KMS-11 (cell line): ENCODE measurements around the gene INKA2.

ENCODE experiments used
- H2AFZ ChIP-seq: fragments of 200-600 bp; sonication (generic); 2 replicates; pipeline ENCODE4 v1.6.1; 2016; ENCODE audit warnings: antibody characterized with exemption, mixed run types, low read depth
- H3K27ac ChIP-seq: fragments of 200-600 bp; sonication (generic); 2 replicates; pipeline ENCODE4 v1.6.1; 2016; ENCODE audit warnings: mild to moderate bottlenecking, mixed run types
- H3K27me3 ChIP-seq: fragments of 200-600 bp; sonication (generic); 2 replicates; pipeline ENCODE4 v1.6.1; 2017; ENCODE audit warnings: mild to moderate bottlenecking, low read depth, mixed run types, moderate library complexity; ENCODE audit not compliant: insufficient read depth
- H3K36me3 ChIP-seq: fragments of 200-600 bp; sonication (generic); 2 replicates; pipeline ENCODE4 v1.6.1; 2017; ENCODE audit warnings: mild to moderate bottlenecking, mixed run types; ENCODE audit not compliant: insufficient read depth
- H3K4me1 ChIP-seq: fragments of 200-600 bp; sonication (generic); 2 replicates; pipeline ENCODE4 v1.6.1; 2016; ENCODE audit warnings: mild to moderate bottlenecking, low read depth, mixed run types; ENCODE audit not compliant: poor library complexity, severe bottlenecking
- H3K4me2 ChIP-seq: fragments of 200-600 bp; sonication (generic); 2 replicates; pipeline ENCODE4 v1.7.0; 2016; ENCODE audit warnings: mild to moderate bottlenecking, mixed run types
- H3K4me3 ChIP-seq: fragments of 200-600 bp; sonication (generic); IDR thresholded peaks from 2 replicates; pipeline ENCODE4 v1.6.1; 2017; ENCODE audit warnings: low read depth, low read length, mixed read lengths; ENCODE audit not compliant: insufficient read depth
- H3K79me2 ChIP-seq: fragments of 200-600 bp; sonication (generic); 2 replicates; pipeline ENCODE4 v1.6.1; 2016; ENCODE audit warnings: low read depth, mixed run types; ENCODE audit not compliant: insufficient read depth
- H3K9ac ChIP-seq: fragments of 200-600 bp; sonication (generic); 2 replicates; pipeline ENCODE4 v1.6.1; 2016; ENCODE audit warnings: mild to moderate bottlenecking, mixed run types
- H4K20me1 ChIP-seq: fragments of 200-600 bp; sonication (generic); 2 replicates; pipeline ENCODE4 v1.6.1; 2016; ENCODE audit warnings: mild to moderate bottlenecking, mixed run types; ENCODE audit not compliant: insufficient read depth
- CTCF ChIP-seq: fragments of 200-600 bp; sonication (generic); conservative IDR thresholded peaks from 2 replicates; pipeline ENCODE4 v1.6.1; 2017; ENCODE audit warnings: low read depth, mild to moderate bottlenecking, antibody characterized with exemption, low read length, moderate library complexity, mixed read lengths

Gene INKA2

DNA sequence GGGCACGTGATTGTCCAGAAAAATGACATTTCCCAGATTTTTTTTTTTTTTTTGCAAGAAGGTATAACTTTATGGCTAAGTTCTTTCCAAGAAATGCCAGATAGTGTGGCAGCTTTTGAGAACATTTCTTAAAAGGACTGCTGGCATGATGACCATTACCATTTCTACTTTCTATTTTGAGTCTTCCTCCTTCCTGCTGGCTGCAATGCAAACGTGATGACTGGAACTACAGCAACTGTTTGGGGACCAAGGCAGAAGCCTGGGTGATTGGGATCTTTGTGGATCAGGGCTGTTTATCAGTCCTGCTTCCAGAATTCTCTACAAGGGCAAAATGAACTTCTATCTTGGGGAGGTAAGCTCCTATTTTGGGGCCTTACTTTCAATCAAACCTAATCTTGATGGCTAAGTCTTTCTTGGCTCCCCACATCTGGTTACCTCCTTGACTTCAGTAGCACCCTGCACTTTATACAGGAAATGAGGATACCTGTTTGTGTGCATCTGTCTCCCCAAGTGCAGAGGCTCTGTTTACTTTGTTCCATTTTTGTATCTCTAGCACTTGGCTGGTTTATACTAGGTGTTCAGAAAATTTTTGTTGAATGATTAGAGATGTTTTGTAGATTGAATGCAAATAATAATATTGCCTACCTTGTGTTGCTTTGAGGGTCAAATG, 12.8 kb upstream of the INKA2 start:
- no peak for TF ChIP-seq CTCF
- no peaks in the 10 kb centered on the region for H4K20me1 ChIP-seq
- no peak overlapping the region for H3K27ac ChIP-seq
- no peak overlapping the region for H3K9ac ChIP-seq
- no peak overlapping the region for H3K4me2 ChIP-seq
- H2AFZ ChIP-seq: no peak overlapping the region
- H3K4me3 ChIP-seq: no peak overlapping the region
- H3K79me2 ChIP-seq: peaks cover 8% of the 10 kb centered on the region
- H3K36me3 ChIP-seq: no peaks in the 10 kb centered on the region
- no peaks in the 10 kb centered on the region for H3K27me3 ChIP-seq
- peaks cover 12% of the 10 kb centered on the region for H3K4me1 ChIP-seq

DNA sequence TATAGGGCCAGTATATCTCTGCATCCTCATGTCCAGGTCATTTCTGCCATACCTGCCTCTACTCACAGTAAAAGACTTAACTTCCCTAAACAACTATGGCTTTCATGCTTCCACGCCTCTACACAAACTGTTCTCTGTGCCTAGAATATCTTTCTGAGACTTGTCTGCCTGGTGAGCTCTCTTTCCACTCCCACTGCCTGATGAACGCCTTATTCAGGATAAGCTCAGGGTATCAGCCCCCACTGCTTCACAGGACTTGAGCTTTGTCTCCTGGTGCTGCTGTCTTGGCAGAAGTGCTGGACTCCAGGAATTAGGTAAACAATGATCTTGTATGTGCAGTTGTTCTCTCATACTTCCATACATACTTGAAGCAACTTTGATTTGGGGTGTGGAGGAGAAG, 11.7 kb upstream of the INKA2 start:
- Histone ChIP-seq H3K27ac (no peak overlapping the region), H3K4me2 (no peak overlapping the region), H3K79me2 (no peaks in the 10 kb centered on the region), H3K27me3 (no peaks in the 10 kb centered on the region), H2AFZ (no peak overlapping the region), H3K36me3 (no peaks in the 10 kb centered on the region), H3K9ac (no peak overlapping the region), H4K20me1 (no peaks in the 10 kb centered on the region), H3K4me1 (peaks cover 11% of the 10 kb centered on the region), H3K4me3 (no peak overlapping the region)
- TF ChIP-seq CTCF: no peak

GRCh38 chr1:111749628-111750027, 10.4 kb upstream of the INKA2 start:
- Histone ChIP-seq H4K20me1 (no peaks in the 10 kb centered on the region), H3K27ac (no peak overlapping the region), H3K9ac (no peak overlapping the region), H3K79me2 (no peaks in the 10 kb centered on the region), H3K4me2 (no peak overlapping the region), H2AFZ (no peak overlapping the region), H3K4me3 (no peak overlapping the region), H3K27me3 (no peaks in the 10 kb centered on the region), H3K36me3 (no peaks in the 10 kb centered on the region), H3K4me1 (peaks cover 10% of the 10 kb centered on the region)
- TF ChIP-seq CTCF: no peak

DNA sequence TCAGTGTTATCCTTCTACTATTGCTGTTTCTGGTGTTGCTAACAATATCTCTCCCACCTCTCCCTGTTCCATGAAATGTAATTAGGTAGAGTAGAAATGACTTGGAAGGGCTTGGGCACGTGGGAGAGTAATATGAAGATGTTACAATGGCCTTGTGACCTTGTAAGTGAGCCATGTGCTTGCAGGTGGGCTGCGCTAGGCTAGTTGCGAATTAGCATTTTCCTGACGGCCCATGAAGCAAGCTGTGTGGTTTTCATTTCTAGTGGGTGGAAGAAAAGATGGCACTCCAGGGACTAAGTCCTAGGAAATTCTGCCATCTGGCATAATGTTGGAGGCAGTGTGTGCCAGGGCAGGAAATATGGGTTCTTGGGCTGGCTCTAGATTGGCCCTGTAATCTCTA, 8.8 kb upstream of the INKA2 start:
- H3K27me3 ChIP-seq: no peaks in the 10 kb centered on the region
- peaks cover 5% of the 10 kb centered on the region for H3K4me1 ChIP-seq
- H3K4me2 ChIP-seq: no peak overlapping the region
- no peaks in the 10 kb centered on the region for H3K79me2 ChIP-seq
- no peak overlapping the region for H3K4me3 ChIP-seq
- H4K20me1 ChIP-seq: no peaks in the 10 kb centered on the region
- no peaks in the 10 kb centered on the region for H3K36me3 ChIP-seq
- no peak overlapping the region for H3K27ac ChIP-seq
- no peak overlapping the region for H2AFZ ChIP-seq
- no peak overlapping the region for H3K9ac ChIP-seq
- TF ChIP-seq CTCF: no peak
